PC-9 (cell line): Measurements from ENCODE around the gene WNT3.

ENCODE experiments used
- CTCF ChIP-seq: fragments of 200-600 bp; sonication (generic); conservative IDR thresholded peaks from 2 replicates; pipeline ENCODE4 v1.6.1; 2017; ENCODE audit warnings: mixed run types, antibody characterized with exemption, mild to moderate bottlenecking, moderate library complexity
- EZH2 ChIP-seq: fragments of 200-600 bp; sonication (generic); IDR thresholded peaks from 2 replicates; pipeline ENCODE4 v1.8.0; 2017; ENCODE audit warnings: antibody characterized with exemption, low read depth

- TF ChIP-seq CTCF (no peak), EZH2 (no peak)
These were observed 59.4 kb downstream of the WNT3 start for GRCh38 chr17:46759141-46759540.
